COLO668 (cell line): ENCODE measurements around the gene HCRT.
"Not testable (repeated sequence)": the region's sequence is repeated elsewhere in the genome, so short reads cannot be mapped to it uniquely, and the experiment has no call there.

ENCODE experiments used
- DNase-seq: peaks from one replicate; lab custom pipeline; 2025; ENCODE audit not compliant: unreplicated experiment; lab: John Stamatoyannopoulos, UW

Gene HCRT

GRCh38 chr17:42198897-42199296 is 13.6 kb upstream of the HCRT start:
- DNase-seq = no peak

GRCh38 chr17:42197564-42198156 is 12.4 kb upstream of the HCRT start:
- no peak for DNase-seq

GRCh38 chr17:42193969-42194899 is 9.0 kb upstream of the HCRT start, which contains the start of gene GHDC:
TSS of gene GHDC (minus strand) at chr17:42194494. CDS start at chr17:42193581, 913 bp downstream.
- DNase-seq = peak; percentile 65

- DNase-seq = no peak
These were observed 8.1 kb upstream of the HCRT start for GRCh38 chr17:42193216-42193968.

- DNase-seq = no peak
These were observed 7.2 kb upstream of the HCRT start for GRCh38 chr17:42192189-42193126.

- no peak for DNase-seq
These were observed 6.0 kb upstream of the HCRT start for GRCh38 chr17:42191275-42191608.

GRCh38 chr17:42190491-42191274 is 5.4 kb upstream of the HCRT start:
- no peak for DNase-seq

GRCh38 chr17:42189651-42189965 is 4.4 kb upstream of the HCRT start:
- DNase-seq = no peak

GRCh38 chr17:42188749-42189650 is 3.7 kb upstream of the HCRT start:
- DNase-seq = no peak

GRCh38 chr17:42187833-42188232 is 2.6 kb upstream of the HCRT start:
- no peak for DNase-seq

- DNase-seq = not testable (repeated sequence)
These were observed 939 bp upstream of the HCRT start for GRCh38 chr17:42186191-42186590.

- DNase-seq = no peak
These were observed 324 bp upstream of the HCRT start for GRCh38 chr17:42185621-42185930.

- peak; percentile 84 for DNase-seq
These were observed 1.2 kb downstream of the HCRT start for GRCh38 chr17:42183741-42184711.

GRCh38 chr17:42182927-42183734 is 2.1 kb downstream of the HCRT start:
- no peak for DNase-seq

- DNase-seq = no peak
These were observed 3.4 kb downstream of the HCRT start for GRCh38 chr17:42181851-42182207.

- peak; percentile 82 for DNase-seq
These were observed 4.1 kb downstream of the HCRT start, which contains the start of gene KCNH4 for GRCh38 chr17:42180922-42181850. TSS of gene KCNH4 (minus strand) at chr17:42181142. CDS start at chr17:42180945, 197 bp downstream.
